OCI-LY3 (cell line): ENCODE data around the gene ADARB2.

Experiments
- H2AFZ ChIP-seq: fragments of 200-600, 300-600 bp; shearing (Covaris generic); 2 replicates; pipeline ENCODE4 v1.6.0; 2014; ENCODE audit warnings: antibody characterized with exemption, low read depth, low read length
- H3K27ac ChIP-seq: fragments of 200-600, 300-600 bp; sonication (generic); 2 replicates; pipeline ENCODE4 v1.5.1; 2014; ENCODE audit warnings: mild to moderate bottlenecking, low read length, moderate library complexity, mixed read lengths
- H3K27me3 ChIP-seq: fragments of 200-600, 300-600 bp; sonication (generic); 2 replicates; pipeline ENCODE4 v1.6.1; 2014; ENCODE audit warnings: low read depth, low read length, mixed read lengths
- H3K36me3 ChIP-seq: fragments of 200-600, 300-600 bp; sonication (generic); replicated peaks from 2 replicates; pipeline ENCODE3; 2014; ENCODE audit warnings: low read depth, low read length, mixed read lengths
- H3K4me1 ChIP-seq: fragments of 300-600, 200-600 bp; sonication (generic); 2 replicates; pipeline ENCODE4 v1.6.1; 2014; ENCODE audit warnings: low read length, mixed read lengths
- H3K4me2 ChIP-seq: fragments of 200-600, 300-600 bp; sonication (generic); 2 replicates; pipeline ENCODE4 v1.6.1; 2014; ENCODE audit warnings: low read length, mixed read lengths
- H3K4me3 ChIP-seq: fragments of 300-600, 200-600 bp; sonication (generic); 2 replicates; pipeline ENCODE4 v1.5.1; 2014; ENCODE audit warnings: antibody characterized with exemption, mild to moderate bottlenecking, low read length, moderate library complexity
- H3K79me2 ChIP-seq: fragments of 300-600, 200-600 bp; shearing (Covaris generic); 2 replicates; pipeline ENCODE4 v1.6.1; 2014; ENCODE audit warnings: mild to moderate bottlenecking, low read length, mixed read lengths
- H3K9ac ChIP-seq: fragments of 300-600, 200-600 bp; shearing (Covaris generic); 2 replicates; pipeline ENCODE4 v1.6.0; 2014; ENCODE audit warnings: mild to moderate bottlenecking, low read length, moderate library complexity
- H3K9me3 ChIP-seq: fragments of 200-600, 300-600 bp; shearing (Covaris generic); 2 replicates; pipeline ENCODE4 v1.6.1; 2014; ENCODE audit warnings: low read length, mixed read lengths; ENCODE audit not compliant: insufficient read depth
- H4K20me1 ChIP-seq: fragments of 200-600, 300-600 bp; sonication (generic); 2 replicates; pipeline ENCODE4 v1.6.1; 2016; ENCODE audit warnings: low read length, mixed read lengths; ENCODE audit not compliant: insufficient read depth
- CTCF ChIP-seq: fragments of 200-600, 300-600 bp; sonication (generic); IDR thresholded peaks from 2 replicates; pipeline ENCODE4 v1.5.1; 2014; ENCODE audit warnings: antibody characterized with exemption, low read length, low read depth
- EZH2phosphoT487 ChIP-seq: fragments of 200-600 bp; shearing (Covaris generic); IDR thresholded peaks from 2 replicates; pipeline ENCODE4 v1.6.1; 2018; ENCODE audit warnings: antibody characterized with exemption, mixed run types, low read depth

Gene ADARB2

GRCh38 chr10:1309617-1310270 is 427.6 kb downstream of the ADARB2 start:
- TF ChIP-seq EZH2phosphoT487 = no peak
- TF ChIP-seq CTCF = no peak
- Histone ChIP-seq H3K9ac (no peak overlapping the region), H3K9me3 (no peaks in the 10 kb centered on the region), H3K36me3 (no peaks in the 10 kb centered on the region), H3K27me3 (no peaks in the 10 kb centered on the region), H3K4me1 (no peaks in the 10 kb centered on the region), H2AFZ (no peak overlapping the region), H3K79me2 (no peaks in the 10 kb centered on the region), H3K4me3 (no peak overlapping the region), H4K20me1 (no peaks in the 10 kb centered on the region), H3K4me2 (no peak overlapping the region), H3K27ac (no peak overlapping the region)

- Histone ChIP-seq H3K4me2 (no peak overlapping the region), H3K27ac (no peak overlapping the region), H3K9me3 (no peaks in the 10 kb centered on the region), H4K20me1 (no peaks in the 10 kb centered on the region), H3K27me3 (no peaks in the 10 kb centered on the region), H3K36me3 (no peaks in the 10 kb centered on the region), H3K79me2 (no peaks in the 10 kb centered on the region), H2AFZ (no peak overlapping the region), H3K9ac (no peak overlapping the region), H3K4me3 (no peak overlapping the region), H3K4me1 (no peaks in the 10 kb centered on the region)
- TF ChIP-seq EZH2phosphoT487 (no peak), CTCF (no peak)
Measured at GRCh38 chr10:1308962-1309616, 428.2 kb downstream of the ADARB2 start.

- Histone ChIP-seq H3K9ac (no peak overlapping the region), H3K79me2 (no peaks in the 10 kb centered on the region), H3K27ac (no peak overlapping the region), H3K4me2 (no peak overlapping the region), H2AFZ (no peak overlapping the region), H3K27me3 (no peaks in the 10 kb centered on the region), H3K4me3 (no peak overlapping the region), H4K20me1 (no peaks in the 10 kb centered on the region), H3K4me1 (no peaks in the 10 kb centered on the region), H3K36me3 (no peaks in the 10 kb centered on the region), H3K9me3 (no peaks in the 10 kb centered on the region)
- TF ChIP-seq CTCF = no peak
- TF ChIP-seq EZH2phosphoT487 = no peak
Measured at GRCh38 chr10:1308173-1308961, 429.0 kb downstream of the ADARB2 start.

GRCh38 chr10:1301143-1301542 is 436.2 kb downstream of the ADARB2 start:
- Histone ChIP-seq H3K4me1 (no peaks in the 10 kb centered on the region), H3K27me3 (no peaks in the 10 kb centered on the region), H3K9me3 (no peaks in the 10 kb centered on the region), H3K4me2 (no peak overlapping the region), H3K9ac (no peak overlapping the region), H3K79me2 (no peaks in the 10 kb centered on the region), H4K20me1 (no peaks in the 10 kb centered on the region), H3K27ac (no peak overlapping the region), H2AFZ (no peak overlapping the region), H3K4me3 (no peak overlapping the region), H3K36me3 (no peaks in the 10 kb centered on the region)
- TF ChIP-seq CTCF (no peak), EZH2phosphoT487 (no peak)
